Hematopoietic multipotent progenitor cell treated with erythropoietin and hydrocortisone succinate and interleukin-3 and kit ligand, for 6 days (in vitro differentiated cells): ENCODE measurements around the gene NDFIP2.
A peak's percentile ranks its signal among the peaks of the same experiment; 100 is the strongest.

Source experiments
- DNase-seq: peaks from one replicate; pipeline ENCODE4 v3.0.0-alpha.2; 2015

The NDFIP2 gene

GRCh38 chr13:79480954-79481684 is at the start of gene NDFIP2:
Gene NDFIP2 (plus strand): TSS chr13:79481155. CDS start chr13:79481204, 49 bp downstream.
- DNase-seq: peak; percentile 90

GRCh38 chr13:79432086-79432485 is 48.9 kb upstream of the NDFIP2 start:
- no peak for DNase-seq

GRCh38 chr13:79432992-79433391 is 48.0 kb upstream of the NDFIP2 start:
- DNase-seq: no peak

- no peak for DNase-seq
Measured at GRCh38 chr13:79434556-79434955, 46.4 kb upstream of the NDFIP2 start.

GRCh38 chr13:79435561-79435990 is 45.4 kb upstream of the NDFIP2 start:
- no peak for DNase-seq

GRCh38 chr13:79439275-79439674 is 41.7 kb upstream of the NDFIP2 start:
- no peak for DNase-seq

- no peak for DNase-seq
Measured at GRCh38 chr13:79440958-79441528, 39.9 kb upstream of the NDFIP2 start.

GRCh38 chr13:79442221-79442620 is 38.7 kb upstream of the NDFIP2 start:
- no peak for DNase-seq

- DNase-seq: no peak
Measured at GRCh38 chr13:79442706-79443105, 38.2 kb upstream of the NDFIP2 start.

- DNase-seq: no peak
Measured at GRCh38 chr13:79445968-79446645, 34.8 kb upstream of the NDFIP2 start.

- DNase-seq: no peak
Measured at GRCh38 chr13:79447141-79447540, 33.8 kb upstream of the NDFIP2 start.

GRCh38 chr13:79447741-79448140 is 33.2 kb upstream of the NDFIP2 start:
- DNase-seq: no peak

GRCh38 chr13:79448413-79448812 is 32.5 kb upstream of the NDFIP2 start:
- DNase-seq: peak; percentile 15

GRCh38 chr13:79450110-79450509 is 30.8 kb upstream of the NDFIP2 start:
- DNase-seq: no peak

GRCh38 chr13:79451500-79451962 is 29.4 kb upstream of the NDFIP2 start:
- DNase-seq: peak; percentile 86

GRCh38 chr13:79452239-79452913 is 28.6 kb upstream of the NDFIP2 start:
- DNase-seq: no peak

GRCh38 chr13:79455331-79455730 is 25.6 kb upstream of the NDFIP2 start:
- DNase-seq: no peak

- no peak for DNase-seq
Measured at GRCh38 chr13:79456051-79456450, 24.9 kb upstream of the NDFIP2 start.

- DNase-seq: no peak
Measured at GRCh38 chr13:79456656-79457365, 24.1 kb upstream of the NDFIP2 start.

- DNase-seq: no peak
Measured at GRCh38 chr13:79457390-79457789, 23.6 kb upstream of the NDFIP2 start.

GRCh38 chr13:79457948-79458347 is 23.0 kb upstream of the NDFIP2 start:
- DNase-seq: peak; percentile 36

- no peak for DNase-seq
Measured at GRCh38 chr13:79458436-79458835, 22.5 kb upstream of the NDFIP2 start.

- no peak for DNase-seq
Measured at GRCh38 chr13:79459906-79460305, 21.0 kb upstream of the NDFIP2 start.
